HG03066 (cell line): Measurements from ENCODE around the gene KNG1.
"Not testable (repeated sequence)": the region's sequence is repeated elsewhere in the genome, so short reads cannot be mapped to it uniquely, and the experiment has no call there.

ENCODE experiments used
- ATAC-seq: cut with Tn5 transposase; IDR thresholded peaks from one replicate; pipeline ENCODE4 v1.9.1; 2021; ENCODE audit warnings: low read depth; ENCODE audit not compliant: unreplicated experiment

The KNG1 gene

DNA sequence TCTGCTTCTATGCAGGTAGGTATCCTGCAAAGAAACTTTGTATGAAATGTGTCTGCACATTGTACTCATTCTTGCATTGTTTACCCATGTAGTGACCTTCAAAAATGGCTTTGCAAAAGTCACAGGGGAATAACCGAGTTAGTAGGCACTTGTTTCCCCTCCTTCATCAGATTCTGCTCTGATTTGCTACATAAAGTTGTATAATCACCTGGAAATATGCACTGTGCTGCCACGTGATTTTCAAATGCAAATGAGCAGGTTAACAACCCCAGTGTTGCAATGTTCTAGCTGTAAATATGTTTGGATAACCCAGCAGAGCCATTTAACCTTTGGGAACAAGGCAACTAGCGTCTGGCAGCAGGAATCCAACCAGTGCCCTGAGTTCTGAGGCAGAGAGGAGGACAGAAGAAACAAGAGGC lies at the start of gene KNG1:
KNG1 (plus strand) TSS at position 321 of the 419 bp plus-strand sequence. CDS start 184 bp downstream, outside the sequence.
- no peak for ATAC-seq

DNA sequence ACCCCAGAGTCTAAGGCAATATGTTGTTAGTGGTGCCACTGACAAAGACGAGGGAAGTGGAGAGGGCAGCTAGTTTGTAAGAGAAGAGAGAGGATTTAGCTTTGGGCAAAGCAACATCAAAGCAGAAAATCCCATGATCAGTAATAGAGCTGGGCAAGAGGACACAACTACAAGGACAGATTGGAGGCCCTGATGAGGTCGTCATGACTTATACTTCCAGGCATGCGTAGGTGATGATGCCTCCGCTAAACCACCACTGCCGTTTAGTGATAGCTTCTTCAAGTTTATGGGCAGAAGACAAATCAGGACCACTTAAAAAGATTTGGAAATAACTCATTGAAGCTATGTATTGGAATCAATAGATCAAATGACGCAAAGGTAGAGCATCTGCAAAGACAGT lies 48.7 kb upstream of the KNG1 start:
- no peak for ATAC-seq

DNA sequence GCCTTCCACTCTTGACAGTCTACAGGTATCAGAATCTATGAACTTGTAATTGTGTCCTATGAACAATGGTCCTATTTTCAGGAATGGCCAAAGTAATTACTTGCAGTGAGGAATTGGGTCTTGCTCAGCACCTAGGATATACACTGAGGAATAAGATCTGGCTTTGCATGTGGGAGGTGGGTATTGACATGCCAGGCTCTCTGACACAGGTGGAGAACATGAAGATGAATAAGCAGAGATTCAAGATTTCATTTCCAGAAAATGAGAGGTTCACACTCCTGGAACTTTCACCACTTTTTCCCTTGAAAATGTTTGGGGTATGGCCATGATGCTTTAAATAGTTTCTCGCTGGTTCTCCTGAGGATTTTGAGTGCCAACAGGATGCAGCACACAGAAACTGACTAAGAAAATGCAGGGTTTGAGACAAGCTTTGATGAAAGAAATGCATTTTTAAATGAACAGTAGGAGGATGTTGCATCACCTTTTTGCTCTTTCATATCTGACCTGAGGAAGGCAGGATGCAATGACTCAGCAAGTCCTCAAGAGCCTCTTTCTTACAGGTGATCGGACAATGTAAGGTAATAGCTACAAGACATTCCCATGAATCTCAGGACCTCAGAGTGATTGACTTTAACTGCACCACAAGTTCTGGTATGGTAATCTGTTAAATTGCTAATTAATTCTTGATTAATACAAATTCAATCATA lies 47.6 kb upstream of the KNG1 start:
- no peak for ATAC-seq

DNA sequence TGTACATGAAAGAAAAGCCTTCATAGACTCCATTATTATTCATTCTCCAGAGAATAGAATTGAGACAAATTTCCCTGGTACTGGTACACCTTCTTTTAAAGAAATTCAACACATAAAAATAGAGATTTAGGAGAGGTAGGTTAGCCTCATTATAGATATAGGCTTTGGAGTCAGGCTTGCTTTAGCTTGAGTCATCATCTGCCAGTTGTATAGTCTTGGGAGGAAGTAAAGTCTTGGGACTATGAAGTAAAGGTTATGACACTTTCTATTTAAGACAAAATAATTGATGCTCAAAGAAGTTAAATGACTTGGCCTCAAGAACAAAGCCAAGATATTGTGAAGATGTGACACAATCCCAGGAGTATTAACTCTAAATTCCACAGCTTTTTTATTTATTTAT lies 47.0 kb upstream of the KNG1 start:
- no peak for ATAC-seq

DNA sequence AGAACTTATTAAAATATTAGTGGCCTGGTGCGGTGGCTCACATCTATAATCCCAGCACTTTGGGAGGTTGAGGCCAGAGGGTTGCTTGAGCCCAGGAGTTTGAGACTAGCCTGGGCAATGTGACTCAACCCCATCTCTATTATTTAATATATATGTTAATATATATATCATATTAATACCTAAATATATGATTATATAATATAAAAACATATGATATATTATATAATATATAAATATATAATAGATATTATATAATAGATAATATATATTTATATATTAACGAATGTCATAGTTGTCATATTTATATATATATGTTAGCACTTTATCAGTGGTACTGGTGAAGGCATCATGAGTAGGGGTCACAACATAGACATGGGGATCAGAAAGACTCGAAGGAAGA lies 46.1 kb upstream of the KNG1 start:
- no peak for ATAC-seq

- no peak for ATAC-seq
Observed at GRCh38 chr3:186678604-186679003, 38.6 kb upstream of the KNG1 start.

GRCh38 chr3:186679151-186679550 lies 38.0 kb upstream of the KNG1 start:
- no peak for ATAC-seq

DNA sequence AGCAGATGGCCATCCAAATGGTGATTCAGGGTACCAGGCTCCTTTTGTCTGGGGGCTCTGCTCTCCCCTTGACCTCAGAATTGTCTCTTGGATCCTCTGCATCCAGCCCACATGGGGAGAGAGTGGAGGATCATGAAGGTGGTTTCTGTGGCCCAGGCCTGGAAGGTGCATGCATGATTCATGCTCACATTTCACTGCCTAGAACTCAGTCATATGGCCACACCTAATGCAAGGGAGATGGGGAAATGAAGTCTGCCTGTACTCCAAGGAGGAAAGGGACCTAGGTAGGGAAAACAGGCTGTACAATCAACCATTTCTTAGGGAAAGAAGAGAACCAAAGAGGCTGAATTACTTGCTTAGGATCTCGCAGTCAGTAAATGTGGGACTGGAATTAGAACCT lies 36.3 kb upstream of the KNG1 start:
- ATAC-seq, result no peak

DNA sequence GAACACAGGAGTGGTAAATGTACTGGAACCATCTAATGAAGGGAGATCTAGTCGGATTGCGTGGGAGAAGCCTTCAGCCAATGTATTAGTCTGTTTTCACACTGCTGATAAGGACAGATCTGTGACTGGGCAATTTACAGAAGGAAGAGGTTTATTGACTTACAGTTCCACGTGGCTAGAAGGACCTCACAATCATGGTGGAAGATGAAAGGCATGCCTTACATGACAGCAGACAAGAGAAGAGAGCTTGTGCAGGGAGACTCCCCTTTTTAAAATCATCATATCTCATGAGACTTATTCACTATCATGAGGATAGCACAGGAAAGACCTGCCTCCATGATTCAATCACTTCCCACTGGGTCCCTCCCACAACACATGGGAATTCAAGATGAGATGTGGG lies 34.3 kb upstream of the KNG1 start:
- ATAC-seq, result no peak

- no peak for ATAC-seq
Observed at GRCh38 chr3:186683979-186684378, 33.2 kb upstream of the KNG1 start.

DNA sequence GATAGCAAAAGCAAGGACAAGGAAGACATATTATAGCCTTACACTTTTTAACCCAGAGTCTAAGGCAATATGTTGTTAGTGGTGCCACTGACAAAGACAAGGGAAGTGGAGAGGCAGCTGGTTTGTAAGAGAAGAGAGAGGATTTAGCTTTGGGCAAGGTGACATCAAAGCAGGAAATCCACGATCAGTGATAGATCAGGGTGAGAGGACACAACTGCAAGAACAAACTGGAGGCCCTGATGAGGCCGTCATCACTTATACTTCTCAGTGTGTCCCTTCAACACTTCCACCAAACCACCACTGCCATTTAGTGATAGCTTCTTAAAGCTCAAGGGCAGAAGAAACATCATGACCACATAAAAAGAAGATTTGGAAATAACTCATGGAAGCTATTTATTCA lies 30.7 kb upstream of the KNG1 start:
- ATAC-seq, result not testable (repeated sequence)

DNA sequence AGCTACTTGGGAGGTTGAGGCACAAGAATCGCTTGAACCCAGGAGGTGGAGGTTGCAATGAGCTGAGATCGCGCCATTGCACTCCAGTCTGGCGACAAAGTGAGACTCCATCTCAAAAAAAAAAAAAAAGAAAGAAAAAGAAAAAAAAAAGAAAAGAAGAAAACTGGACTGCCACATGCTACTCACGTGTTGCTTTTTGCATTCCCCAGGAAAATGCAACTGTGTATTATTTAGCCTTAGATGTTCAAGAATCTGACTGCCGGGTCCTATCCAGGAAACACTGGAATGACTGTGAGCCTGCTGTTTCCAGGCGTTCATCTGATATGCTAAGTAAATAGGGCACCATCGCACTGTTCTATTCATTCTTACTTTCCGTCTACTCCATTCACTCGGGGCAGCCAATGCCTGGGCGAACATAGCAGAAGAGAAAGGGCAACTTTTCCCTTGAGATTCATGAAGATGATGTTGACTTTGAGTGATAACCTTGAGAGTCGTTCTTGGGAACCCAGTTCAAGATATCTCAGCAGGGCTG lies 30.0 kb upstream of the KNG1 start:
- no peak for ATAC-seq

DNA sequence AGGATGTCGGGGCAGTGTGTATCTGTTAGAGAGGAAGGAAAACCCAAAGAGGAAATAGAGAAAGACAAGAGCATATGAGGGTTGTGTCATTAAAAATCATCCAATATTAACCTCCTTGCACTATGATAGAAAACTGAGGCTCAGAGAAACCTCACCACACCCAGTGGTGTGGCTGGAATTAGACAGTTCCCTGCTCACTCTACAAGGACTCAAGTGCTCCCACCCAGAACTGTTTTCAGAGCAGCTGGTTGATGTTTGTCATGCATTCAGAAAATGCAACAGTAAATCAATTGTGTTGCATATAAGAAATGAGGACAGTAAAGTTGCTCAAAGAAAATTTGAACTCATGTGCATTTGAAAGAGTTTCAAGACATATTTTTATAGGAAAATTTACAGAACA lies 26.9 kb upstream of the KNG1 start:
- not testable (repeated sequence) for ATAC-seq

DNA sequence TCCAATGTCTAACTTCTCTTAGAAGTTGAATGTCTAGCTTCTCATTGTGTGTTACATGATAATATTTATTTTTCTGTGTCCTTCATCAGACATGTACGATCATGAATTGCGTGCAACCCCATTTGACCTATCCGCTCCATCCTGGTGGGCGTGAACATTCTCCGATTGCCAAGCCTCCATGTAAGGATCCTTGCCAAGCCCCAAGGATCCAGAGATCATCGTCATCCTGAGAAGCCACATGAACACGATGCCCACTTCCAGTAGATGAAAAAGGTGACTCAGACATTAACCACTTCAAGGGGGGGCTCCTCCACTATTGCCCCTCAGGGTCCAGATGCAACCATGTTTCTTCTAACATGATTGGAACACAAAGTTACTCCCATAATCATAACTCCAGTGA lies 25.5 kb upstream of the KNG1 start:
- ATAC-seq, result no peak

GRCh38 chr3:186693843-186694242 lies 23.3 kb upstream of the KNG1 start:
- ATAC-seq, result no peak

GRCh38 chr3:186694288-186695032 lies 22.7 kb upstream of the KNG1 start:
- ATAC-seq, result no peak

DNA sequence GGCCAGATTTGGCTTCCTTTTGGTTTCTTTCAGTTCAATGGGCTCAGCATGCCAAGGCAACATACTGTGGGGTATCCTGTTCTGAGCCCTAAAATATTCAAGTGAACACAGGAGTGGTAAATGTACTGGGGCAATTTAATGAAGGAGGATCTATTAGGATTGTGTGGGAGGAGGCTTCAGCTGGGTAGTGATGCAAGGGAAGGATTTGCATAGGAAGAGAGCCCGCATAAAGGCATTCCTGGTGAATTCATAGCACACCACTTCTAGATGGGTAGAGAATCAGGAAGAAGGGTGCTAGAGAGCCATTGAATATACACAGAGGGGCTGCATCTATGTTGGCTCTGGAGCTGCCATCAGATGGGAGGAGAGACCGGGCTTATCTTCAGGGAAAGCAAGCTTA lies 20.6 kb upstream of the KNG1 start:
- no peak for ATAC-seq

DNA sequence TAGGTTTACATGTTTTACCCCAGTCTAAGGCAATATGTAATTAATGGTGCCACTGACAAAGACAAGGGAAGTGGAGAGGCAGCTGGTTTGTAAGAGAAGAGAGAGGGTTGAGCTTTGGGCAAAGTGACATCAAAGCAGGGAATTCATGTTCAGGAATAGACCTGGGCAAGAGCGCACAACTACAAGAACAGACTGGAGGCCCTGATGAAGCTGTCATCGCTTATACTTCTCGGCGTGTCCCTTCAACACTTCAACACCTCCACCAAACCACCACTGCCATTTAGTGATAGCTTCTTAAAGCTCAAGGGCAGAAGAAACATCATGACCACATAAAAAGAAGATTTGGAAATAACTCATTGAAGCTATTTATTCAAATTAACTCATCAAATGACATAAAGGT lies 19.6 kb upstream of the KNG1 start:
- ATAC-seq, result no peak

DNA sequence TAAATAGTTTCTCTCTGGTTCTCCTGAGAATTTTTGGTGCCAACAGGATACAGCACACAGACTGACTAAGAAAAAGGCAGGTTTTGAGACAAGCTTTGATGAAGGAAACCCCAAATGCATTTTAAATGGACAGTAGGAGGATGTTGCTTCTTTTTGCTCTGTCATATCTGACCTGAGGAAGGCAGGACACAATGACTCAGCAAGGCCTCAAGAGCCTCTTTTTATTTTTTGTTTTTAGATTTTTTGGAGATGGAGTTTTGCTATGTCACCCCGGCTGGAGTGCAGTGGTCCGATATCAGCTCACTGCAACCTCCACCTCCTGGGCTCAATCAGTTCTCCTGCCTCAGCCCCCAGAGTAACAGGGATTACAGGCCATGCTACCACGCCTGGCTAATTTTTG lies 16.9 kb upstream of the KNG1 start:
- no peak for ATAC-seq

DNA sequence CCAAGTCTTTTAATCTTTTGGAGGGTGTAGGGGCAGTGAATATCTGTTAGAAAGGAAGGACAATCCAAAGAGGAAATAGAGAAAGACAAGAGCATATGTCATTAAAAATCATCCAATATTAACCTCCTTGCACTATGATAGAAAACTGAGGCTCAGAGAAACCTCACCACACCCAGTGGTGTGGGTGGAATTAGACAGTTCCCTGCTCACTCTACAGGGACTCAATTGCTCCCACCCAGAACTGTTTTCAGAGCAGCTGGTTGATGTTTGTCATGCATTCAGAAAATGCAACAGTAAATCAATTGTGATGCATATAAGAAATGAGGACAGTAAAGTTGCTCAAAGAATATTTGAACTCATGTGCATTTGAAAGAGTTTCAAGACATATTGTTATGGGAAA lies 14.7 kb upstream of the KNG1 start:
- ATAC-seq, result not testable (repeated sequence)

DNA sequence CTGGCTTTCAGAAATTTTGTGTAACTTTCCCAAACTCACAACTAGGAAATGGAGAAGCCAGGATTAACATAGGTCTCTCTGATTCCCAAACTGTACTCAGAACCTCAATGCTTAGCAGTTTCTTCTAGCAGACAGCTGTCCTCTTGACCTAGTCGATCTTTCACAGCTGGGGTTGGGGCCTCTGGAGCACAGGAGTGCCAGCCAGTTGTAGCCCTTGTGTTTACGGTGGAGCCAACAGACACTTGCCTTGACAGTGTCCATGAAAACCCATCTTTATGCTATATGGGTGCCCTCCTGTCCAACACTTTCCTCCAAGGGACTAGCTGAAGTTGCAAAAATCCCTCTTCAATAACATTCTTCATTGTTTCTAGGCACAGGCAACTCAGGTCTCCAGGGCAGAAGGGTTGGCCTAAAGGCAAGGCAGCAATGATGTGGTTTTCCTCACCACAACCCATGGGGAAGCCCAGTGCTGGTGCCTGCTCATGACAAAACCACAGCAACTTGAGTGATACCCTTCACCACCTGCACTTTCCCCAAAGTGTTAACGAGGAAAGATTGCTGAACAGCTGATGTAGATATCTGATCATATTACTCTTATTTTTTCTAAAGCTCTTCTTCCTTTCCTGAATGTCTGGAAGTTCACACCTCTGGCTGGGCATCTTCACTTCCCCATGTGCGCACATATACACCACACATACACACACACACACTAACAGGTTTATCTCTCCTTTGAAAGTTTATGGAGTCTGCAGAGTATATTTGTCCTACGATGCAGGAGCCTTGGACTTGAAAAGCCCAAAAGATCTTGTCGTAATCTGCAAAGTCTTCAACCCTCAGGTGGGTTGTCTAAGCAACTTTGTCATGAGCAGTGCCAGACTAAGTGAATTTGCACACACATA lies 11.0 kb upstream of the KNG1 start:
- ATAC-seq, result no peak
